HepG2 (cell line): ENCODE data around the gene CLPTM1. TPM values are rescaled to one million over a fixed set of nuclear protein-coding genes. Genes with fewer than 3 reads are reported as not detected.

ENCODE experiments used
- CEBPB ChIP-seq: IDR thresholded peaks from 2 replicates; pipeline ENCODE4 v1.6.1; 2011; ENCODE audit warnings: low read depth, low read length, improper control_type of control experiment, borderline replicate concordance
- CEBPG ChIP-seq: IDR thresholded peaks from 2 replicates; pipeline ENCODE4 v1.6.1; 2016
- CREB3 ChIP-seq: sonication (generic); formaldehyde crosslinking; IDR thresholded peaks from 2 replicates; pipeline ENCODE4 v1.5.0; 2020; ENCODE audit warnings: missing genetic modification reagents
- DNMT3B ChIP-seq: conservative IDR thresholded peaks from 2 replicates; pipeline ENCODE4 v1.6.1; 2016; ENCODE audit warnings: missing biosample characterization, control low read depth
- HINFP ChIP-seq: sonication (generic); formaldehyde crosslinking; IDR thresholded peaks from 2 replicates; pipeline ENCODE4 v1.4.0; 2020; ENCODE audit warnings: low read depth, mild to moderate bottlenecking, missing genetic modification reagents
- NCOR1 ChIP-seq: fragments of 200-600 bp; sonication (generic); IDR thresholded peaks from 2 replicates; pipeline ENCODE4 v1.7.0; 2017; ENCODE audit warnings: antibody characterized with exemption, low read length, borderline replicate concordance
- PHF21A ChIP-seq: sonication (generic); formaldehyde crosslinking; IDR thresholded peaks from 2 replicates; pipeline ENCODE4 v1.5.0; 2020; ENCODE audit warnings: mild to moderate bottlenecking, missing genetic modification reagents
- SP1 ChIP-seq, 2 experiments: fragments of 450-650 bp in 1 of 2; sonication (generic) in 1 of 2; formaldehyde crosslinking in 1 of 2; IDR thresholded peaks; 2 replicates each; pipeline versions ENCODE4 v1.4.0 to v1.6.1; 2016 to 2020; ENCODE audit warnings: missing genetic modification reagents in 1 of 2
- THAP7 ChIP-seq: sonication (generic); formaldehyde crosslinking; IDR thresholded peaks from 2 replicates; pipeline ENCODE4 v1.8.1; 2023; ENCODE audit warnings: mild to moderate bottlenecking, missing genetic modification reagents
- ZHX2 ChIP-seq, 2 experiments: sonication (generic) in 1 of 2; formaldehyde crosslinking in 1 of 2; IDR thresholded peaks; 2 replicates each; pipeline versions ENCODE4 v1.6.1 to v1.9.0; 2014 to 2022; ENCODE audit warnings: antibody characterized with exemption in 1 of 2, borderline replicate concordance in 1 of 2, inconsistent platforms in 1 of 2, low read depth in 1 of 2, missing genetic modification reagents in 1 of 2
- ZKSCAN5 ChIP-seq: sonication (generic); formaldehyde crosslinking; IDR thresholded peaks from 2 replicates; pipeline ENCODE4 v1.5.1; 2020; ENCODE audit warnings: mild to moderate bottlenecking, missing genetic modification reagents
- ZNF281 ChIP-seq: sonication (generic); formaldehyde crosslinking; IDR thresholded peaks from 2 replicates; pipeline ENCODE4 v1.4.0; 2020; ENCODE audit warnings: missing genetic modification reagents, borderline replicate concordance
- ZNF556 ChIP-seq: sonication (generic); formaldehyde crosslinking; IDR thresholded peaks from 2 replicates; pipeline ENCODE4 v1.4.0; 2020; ENCODE audit warnings: mild to moderate bottlenecking, missing genetic modification reagents, borderline replicate concordance
- polyA plus RNA-seq, 8 experiments: library from polyadenylated mRNA; depleted of rRNA in 3 of 8; stranded (reverse) in 7 of 8; unstranded in 1 of 8; fragments of >200 nt; fragmentation: Illumina TruSeq in 4 of 8; extraction: Trizol in 4 of 8; gene quantifications; 2 replicates each; pipeline versions ENCODE4 v1.2.1 to v1.2.3, GENCODE V29; 2011 to 2016; ENCODE audit warnings: low read depth in 4 of 8, missing spikeins in 1 of 8, mixed read lengths in 1 of 8; ENCODE audit not compliant: insufficient read depth in 1 of 8
- total RNA-seq, 5 experiments: library from RNA; depleted of rRNA; stranded (reverse); fragments of >200 nt; fragmentation: Illumina TruSeq; extraction: Trizol; gene quantifications; 2 replicates each; pipeline ENCODE4 v1.2.3, GENCODE V29; 2016; ENCODE audit warnings: low read depth in 1 of 5

The CLPTM1 gene
- total and polyA plus RNA-seq, 2 of the 13 experiments (the other 11 are each of a cell fraction or from before 2014, with no cell fraction given) = 34.9 to 42.8 TPM

- 0 out of 2 replicates have a peak, but pooled peaks have one; percentile 13 for TF ChIP-seq ZHX2 (IDR thresholded peaks at IDR 0.05; ENCODE audit: low read depth)
- no peak for TF ChIP-seq ZHX2 (CRISPR knock-in tag; IDR thresholded peaks at IDR 0.05; ENCODE audit: borderline replicate concordance)
- peak; percentile 88 for TF ChIP-seq PHF21A (CRISPR knock-in tag)
- TF ChIP-seq HINFP (CRISPR knock-in tag) = 0 out of 2 replicates have a peak, but pooled peaks have one; percentile 39
- TF ChIP-seq CEBPG (CRISPR knock-in tag) = peak; percentile 45
- no peak for TF ChIP-seq CREB3 (CRISPR knock-in tag)
- no peak for TF ChIP-seq ZKSCAN5
- peak; percentile 76 for TF ChIP-seq SP1 (IDR thresholded peaks at IDR 0.05)
- TF ChIP-seq SP1 (CRISPR knock-in tag; IDR thresholded peaks at IDR 0.05) = peak; percentile 91
- TF ChIP-seq THAP7 (CRISPR knock-in tag) = 0 out of 2 replicates have a peak, but pooled peaks have one; percentile 24
- TF ChIP-seq CEBPB = no peak; the same call in 1 of the 2 replicates
- TF ChIP-seq DNMT3B (CRISPR knock-in tag) = no peak
- no peak for TF ChIP-seq ZNF556 (CRISPR knock-in tag)
- peak; percentile 50; the same call in 1 of the 2 replicates for TF ChIP-seq NCOR1
- no peak; the same call in 1 of the 2 replicates for TF ChIP-seq ZNF281 (CRISPR knock-in tag)
Measured at GRCh38 chr19:44954649-44955504, at the start of gene CLPTM1 (continued).
